Measurements from ENCODE around the gene SH3RF1.

SH3RF1 gene

GRCh38 chr4:169133932-169134331 is 136.8 kb downstream of the SH3RF1 start:
- DNase-seq (ENCODE audit: low read depth in 3 of 3) = no peak

- DNase-seq (ENCODE audit: low read depth in 3 of 3) = no peak
Observed at GRCh38 chr4:169132561-169133305, 138.0 kb downstream of the SH3RF1 start.

- DNase-seq (ENCODE audit: low read depth in 3 of 3) = no peak
Observed at GRCh38 chr4:169131556-169132208, 139.1 kb downstream of the SH3RF1 start.

GRCh38 chr4:169128902-169129301 is 141.9 kb downstream of the SH3RF1 start:
- no peak for DNase-seq (ENCODE audit: low read depth in 3 of 3)

- no peak for DNase-seq (ENCODE audit: low read depth in 3 of 3)
Observed at GRCh38 chr4:169127314-169127713, 143.4 kb downstream of the SH3RF1 start.

- no peak for DNase-seq (ENCODE audit: low read depth in 3 of 3)
Observed at GRCh38 chr4:169124661-169125060, 146.1 kb downstream of the SH3RF1 start.

GRCh38 chr4:169122422-169122821 is 148.3 kb downstream of the SH3RF1 start:
- no peak for DNase-seq (ENCODE audit: low read depth in 3 of 3)

GRCh38 chr4:169121861-169122382 is 148.8 kb downstream of the SH3RF1 start:
- no peak for DNase-seq (ENCODE audit: low read depth in 3 of 3)

- DNase-seq (ENCODE audit: low read depth in 3 of 3) = no peak
Observed at GRCh38 chr4:169120624-169121023, 150.1 kb downstream of the SH3RF1 start.

GRCh38 chr4:169119536-169119935 is 151.2 kb downstream of the SH3RF1 start:
- no peak for DNase-seq (ENCODE audit: low read depth in 3 of 3)

GRCh38 chr4:169117591-169118081 is 153.1 kb downstream of the SH3RF1 start:
- DNase-seq (ENCODE audit: low read depth in 3 of 3) = no peak

GRCh38 chr4:169116270-169116901 is 154.4 kb downstream of the SH3RF1 start:
- no peak for DNase-seq (ENCODE audit: low read depth in 3 of 3)

GRCh38 chr4:169115897-169116254 is 154.9 kb downstream of the SH3RF1 start:
- DNase-seq (ENCODE audit: low read depth in 3 of 3) = no peak

- no peak for DNase-seq (ENCODE audit: low read depth in 3 of 3)
Observed at GRCh38 chr4:169115144-169115896, 155.4 kb downstream of the SH3RF1 start.

GRCh38 chr4:169114341-169114974 is 156.3 kb downstream of the SH3RF1 start:
- DNase-seq (ENCODE audit: low read depth in 3 of 3) = no peak

- no peak for DNase-seq (ENCODE audit: low read depth in 3 of 3)
Observed at GRCh38 chr4:169110633-169111032, 160.1 kb downstream of the SH3RF1 start.

- no peak for DNase-seq (ENCODE audit: low read depth in 3 of 3)
Observed at GRCh38 chr4:169109035-169109675, 161.6 kb downstream of the SH3RF1 start.

GRCh38 chr4:169108303-169108702 is 162.5 kb downstream of the SH3RF1 start:
- no peak for DNase-seq (ENCODE audit: low read depth in 3 of 3)

GRCh38 chr4:169107528-169107927 is 163.2 kb downstream of the SH3RF1 start:
- no peak for DNase-seq (ENCODE audit: low read depth in 3 of 3)

GRCh38 chr4:169106696-169107229 is 164.0 kb downstream of the SH3RF1 start:
- DNase-seq (ENCODE audit: low read depth in 3 of 3) = no peak

GRCh38 chr4:169105620-169106019 is 165.1 kb downstream of the SH3RF1 start:
- no peak for DNase-seq (ENCODE audit: low read depth in 3 of 3)

Data from stimulated activated CD4-positive, alpha-beta T cell treated with anti-CD3 and anti-CD28 coated beads, TNF-alpha, amount 100 ng/mL, for 48 hours (primary cell).